Measurements from ENCODE around the gene CLCNKA. TPM values are rescaled to one million over a fixed set of nuclear protein-coding genes. Genes with fewer than 3 reads are reported as not detected.

Gene CLCNKA
- total RNA-seq, 1 experiment from 2014 or later, result 0.10 TPM

GRCh38 chr1:16012590-16013219 lies 9.1 kb upstream of the CLCNKA start:
- Histone ChIP-seq H3K9ac (ENCODE audit: low read length) (peak overlapping the region; percentile 66), H2AFZ (ENCODE audit: low read depth, low read length, poor library complexity, severe bottlenecking) (peak overlapping the region; percentile 7)

More at GRCh38 chr1:16012590-16013219, 9.1 kb upstream of the CLCNKA start:
- Histone ChIP-seq H3K4me3 (replicated peaks in 1 of 2; ENCODE audit: low read depth in 1 of 2, low read length in 2 of 2) (peak overlapping the region; percentile 36 to 58), H3K4me2 (ENCODE audit: low read length) (peak overlapping the region; percentile 85), H3K27me3 (ENCODE audit: insufficient read depth, low read length) (no peaks in the 10 kb centered on the region), H3K79me2 (ENCODE audit: insufficient read depth, low read length) (no peaks in the 10 kb centered on the region), H3K27ac (ENCODE audit: low read depth, low read length) (peak overlapping the region; percentile 43; the same call in 1 of the 2 replicates), H3K36me3 (ENCODE audit: control insufficient read depth in 1 of 2, insufficient read depth in 2 of 2, low read length in 2 of 2) (no peaks in the 10 kb centered on the region), H3K9me3 (ENCODE audit: control insufficient read depth in 1 of 2, insufficient read depth in 1 of 2, low read depth in 1 of 2, low read length in 2 of 2) (no peaks in the 10 kb centered on the region), H3K4me1 (ENCODE audit: control insufficient read depth in 1 of 2, insufficient read depth in 2 of 2, low read length in 2 of 2) (peaks cover 10 to 24% of the 10 kb centered on the region in 2 experiments), H3K9me2 (ENCODE audit: insufficient read depth) (no peaks in the 10 kb centered on the region), H4K20me1 (ENCODE audit: insufficient read depth) (no peaks in the 10 kb centered on the region)
- ATAC-seq, result peak; percentile 62
- BruUV-seq (replicated peaks), result no TSS peak
- ChIA-PET CTCF (interaction anchor here (1.3 kb wide), 1 partner anchor 69 kb away, joined by 3 read pairs; no protein-coding TSS in a partner anchor), RAD21 (ENCODE audit: low non-redundant PET in 1 of 2, low total read pairs in 2 of 2, uncharacterized antibody in 2 of 2, unreplicated experiment in 2 of 2) (no interaction called here), POLR2A (no interaction called here)
- TF ChIP-seq SIN3A (IDR thresholded peaks at IDR 0.05; ENCODE audit: low read depth) (no peak), RAD21 (IDR thresholded peaks at IDR 0.05; ENCODE audit: low read depth) (no peak; the same call in 1 of the 2 replicates), EZH2 (IDR thresholded peaks at IDR 0.05) (no peak), TCF7L2 (IDR thresholded peaks at IDR 0.05; ENCODE audit: borderline replicate concordance, extremely low read depth, insufficient read depth, insufficient read length) (peak; percentile 52), CTCF (IDR thresholded peaks at IDR 0.05 in 2 of 3, conservative IDR thresholded peaks at IDR 0.05 in 1 of 3; ENCODE audit: borderline replicate concordance in 1 of 3, insufficient read depth in 1 of 3, low read depth in 2 of 3, low read length in 2 of 3) (peak in 2 of 3 experiments; percentile 2 to 28; a peak in 2 of 6 replicates), CBX3 (IDR thresholded peaks at IDR 0.05; ENCODE audit: low read depth) (no peak), ZFX (IDR thresholded peaks at IDR 0.05) (peak; percentile 63; the same call in 1 of the 2 replicates), POLR2AphosphoS5 (IDR thresholded peaks at IDR 0.05; ENCODE audit: low read depth, low read length) (peak; percentile 36; the same call in 1 of the 2 replicates), REST (IDR thresholded peaks at IDR 0.05; ENCODE audit: low read depth) (no peak), SRF (IDR thresholded peaks at IDR 0.05; ENCODE audit: low read depth) (no peak)
- intact Hi-C loops (cut with micrococcal nuclease), result no loop called here
- DNase-seq (ENCODE audit: low read depth, low spot score), result peak; percentile 8
